Eye (tissue), 1 donor: ENCODE data around the gene STARD3.

Experiments
- DNase-seq: peaks from one replicate; pipeline ENCODE4 v3.0.0-alpha.2; 2015

STARD3 gene

DNA sequence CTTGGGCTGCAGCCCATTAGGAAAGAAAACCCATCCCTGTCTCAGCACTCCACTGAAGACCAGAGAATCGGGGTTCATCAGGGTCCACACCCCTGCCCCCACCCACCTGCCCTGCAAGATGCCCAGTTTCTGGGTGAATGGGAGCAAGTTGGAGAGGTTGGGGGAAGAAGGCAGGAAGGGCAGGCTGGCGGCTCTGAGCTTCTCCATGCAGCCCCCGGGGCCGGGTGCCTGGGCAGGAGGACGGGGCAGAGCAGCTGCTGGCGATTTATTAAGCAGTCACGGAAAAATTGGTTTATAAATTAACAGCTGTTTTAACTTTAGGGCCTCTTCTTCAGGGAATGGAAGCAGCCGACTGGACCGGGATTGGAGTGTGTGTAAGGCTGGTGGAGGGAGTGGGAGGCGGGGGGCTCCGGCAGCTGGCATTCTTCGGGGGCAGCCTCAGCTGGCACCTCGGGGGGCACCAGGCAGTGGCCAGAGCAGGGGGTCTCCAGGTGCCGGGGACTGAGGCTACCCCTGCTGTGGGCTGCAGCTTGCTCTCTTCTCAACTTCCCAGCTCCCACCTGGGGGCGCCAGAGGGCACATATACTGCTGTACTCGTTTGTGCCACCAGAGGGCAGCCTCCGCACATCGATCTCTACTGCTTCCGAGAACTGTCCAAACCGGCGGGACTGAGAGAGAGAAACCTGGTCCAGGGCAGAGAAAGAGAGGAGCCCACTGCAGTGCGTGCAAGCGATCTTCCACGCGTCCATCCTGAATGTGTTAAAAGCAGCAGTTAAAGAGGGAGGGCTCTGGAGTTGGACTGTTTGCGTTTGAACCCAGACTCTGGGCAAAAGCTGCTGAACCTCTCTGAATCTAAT lies 15.2 kb upstream of the STARD3 start:
- DNase-seq = peak; percentile 97

DNA sequence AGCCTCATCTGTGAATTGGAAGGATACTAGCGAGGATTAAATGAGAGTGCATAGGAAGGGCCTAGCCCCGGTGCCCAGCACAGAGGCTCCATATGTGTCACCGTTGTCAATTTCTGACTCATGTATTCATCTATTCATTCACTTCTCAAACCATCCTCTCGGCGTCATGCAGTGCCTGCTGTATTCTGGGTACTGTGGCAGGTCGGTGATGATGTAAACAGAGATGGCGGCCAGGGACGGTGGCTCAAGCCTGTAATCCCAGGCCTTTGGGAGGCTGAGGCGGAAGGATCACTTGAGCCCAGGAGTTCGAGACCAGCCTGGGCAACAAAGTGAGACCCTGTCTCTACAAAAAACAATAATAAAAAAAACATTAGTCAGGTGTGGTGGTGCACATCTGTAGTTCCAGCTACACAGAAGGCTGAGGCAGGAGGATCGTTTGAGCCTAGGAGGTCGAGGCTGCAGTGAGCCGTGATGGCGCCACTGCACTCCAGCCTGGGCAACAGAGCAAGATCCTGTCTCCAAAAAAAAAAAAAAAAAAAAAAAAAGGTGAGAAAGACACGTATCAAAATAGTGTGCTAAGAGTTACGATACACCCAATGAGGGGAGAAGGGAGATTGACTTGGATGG lies 14.5 kb upstream of the STARD3 start:
- no peak for DNase-seq

DNA sequence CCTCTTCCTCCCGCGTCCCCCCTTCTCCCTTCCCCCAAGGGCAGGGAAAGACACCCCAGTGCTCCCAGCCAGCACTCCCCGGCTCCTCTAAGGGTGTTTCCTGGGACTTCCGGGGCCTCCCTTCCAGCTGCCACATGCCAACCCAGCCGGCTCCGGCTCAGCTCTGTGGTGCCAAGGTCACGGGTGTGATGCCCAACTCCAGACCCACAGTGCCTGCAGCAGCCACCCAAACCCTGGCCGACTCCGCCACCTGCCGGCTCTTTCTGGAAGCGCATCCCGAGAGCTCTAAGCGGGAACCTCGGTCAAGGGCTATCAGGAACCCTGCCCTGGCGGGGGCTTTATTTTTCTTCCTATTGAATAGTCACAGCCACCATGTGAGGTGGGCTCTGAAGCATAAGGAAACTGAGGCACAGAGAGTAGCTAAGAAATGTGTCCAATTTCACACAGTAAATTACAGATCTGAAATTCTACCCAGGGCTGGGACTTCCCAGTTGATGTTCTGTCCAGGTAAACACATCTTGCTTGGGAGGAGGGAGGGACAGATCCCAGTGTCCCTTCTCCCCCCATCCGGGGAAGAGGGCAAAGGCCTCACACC lies 13.5 kb upstream of the STARD3 start:
- DNase-seq = peak; percentile 90

DNA sequence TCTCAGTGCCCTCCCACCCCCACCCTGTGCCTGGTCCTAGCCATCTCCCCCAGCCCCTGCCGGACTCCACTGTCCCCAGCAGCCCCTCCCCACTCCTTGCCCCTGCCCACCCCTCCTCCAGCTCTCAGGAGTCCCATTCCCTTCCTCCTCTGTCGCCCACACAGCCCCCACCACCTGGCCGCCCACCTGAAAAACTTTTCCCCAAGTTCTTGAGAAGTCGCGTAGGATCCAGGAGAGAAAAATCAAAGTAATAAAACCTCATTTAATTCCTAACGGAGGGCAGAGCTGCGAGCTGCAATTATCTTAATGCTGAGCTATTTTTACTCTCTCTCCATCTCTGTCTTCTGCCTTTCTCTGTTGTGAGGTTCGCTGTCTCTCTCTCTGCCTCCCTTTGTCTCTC lies 12.6 kb upstream of the STARD3 start:
- DNase-seq = no peak

DNA sequence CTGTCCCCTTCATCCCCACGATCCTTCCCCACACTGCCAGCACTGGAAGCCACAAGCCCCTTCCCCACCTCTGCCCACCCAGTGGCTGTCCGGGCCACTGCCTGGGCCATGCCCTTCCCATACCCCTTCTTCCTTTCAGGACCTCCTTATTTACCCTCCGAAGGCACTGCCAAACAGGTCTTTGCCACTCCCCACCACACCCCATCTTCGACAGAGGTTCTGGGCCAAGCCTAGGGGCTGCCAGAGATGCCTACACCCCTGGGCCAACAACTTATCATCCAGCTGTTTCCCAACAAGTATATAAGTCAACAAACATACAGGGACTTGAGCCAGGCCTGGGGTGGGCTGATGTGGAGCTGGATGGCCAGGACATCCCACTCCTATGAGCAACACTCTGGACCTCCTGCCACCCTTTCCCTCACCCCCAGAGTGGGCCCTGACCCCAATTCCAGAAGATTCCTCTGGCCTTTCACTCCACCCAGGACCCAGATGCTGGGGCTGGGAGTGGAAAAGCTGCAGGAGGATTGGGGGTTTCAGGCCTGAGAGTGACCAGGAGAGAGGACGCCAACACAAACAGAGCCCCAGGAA lies 11.7 kb upstream of the STARD3 start:
- no peak for DNase-seq

GRCh38 chr17:39626171-39627046 lies 10.5 kb upstream of the STARD3 start, which contains the start of gene PPP1R1B:
Gene PPP1R1B, plus strand, starts transcription at chr17:39626952. Its CDS starts 441 bp downstream, at chr17:39627393.
- DNase-seq = peak; percentile 41

- DNase-seq = peak; percentile 28
These were observed 9.8 kb upstream of the STARD3 start for GRCh38 chr17:39627047-39627711.

- peak; percentile 72 for DNase-seq
These were observed 9.0 kb upstream of the STARD3 start for GRCh38 chr17:39627712-39628516.

DNA sequence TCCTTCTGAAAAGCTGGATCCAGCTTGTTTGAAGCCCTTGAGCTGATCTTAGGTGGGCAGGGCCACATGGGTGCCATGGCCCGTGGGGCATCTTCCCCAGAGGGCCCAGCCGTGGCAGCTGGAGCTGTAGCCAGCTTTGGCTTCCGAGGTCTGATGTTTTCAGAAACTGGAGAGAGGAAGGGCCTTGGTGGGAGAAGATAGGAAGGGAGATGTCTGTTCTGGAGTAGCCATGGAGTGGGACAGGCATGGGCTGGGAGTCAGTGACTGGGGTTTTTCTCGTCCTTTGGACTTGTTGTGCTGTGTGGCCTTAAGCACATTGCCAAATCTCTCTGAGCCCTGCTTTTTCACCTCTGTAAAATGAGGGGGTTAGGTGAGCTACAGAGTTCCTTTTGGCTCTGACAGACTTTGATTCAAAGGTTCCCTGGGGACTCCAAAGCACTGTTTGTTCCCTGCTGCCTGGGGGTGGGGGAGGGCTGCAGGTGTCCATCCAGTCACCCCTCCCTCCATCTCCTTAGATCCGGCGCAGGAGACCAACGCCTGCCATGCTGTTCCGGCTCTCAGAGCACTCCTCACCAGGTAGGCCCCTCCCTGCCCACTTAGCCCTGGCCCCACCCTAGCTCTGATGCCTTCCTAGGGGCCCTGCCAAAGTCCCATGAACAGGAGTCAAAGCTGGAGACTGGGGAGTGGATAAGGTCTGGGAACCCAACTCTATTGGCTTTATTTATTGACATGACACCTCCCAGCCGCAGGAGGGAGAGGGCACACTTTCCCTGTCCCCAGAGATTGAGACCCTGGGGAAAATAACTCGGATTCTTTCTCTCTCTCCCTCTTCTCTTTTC lies 8.1 kb upstream of the STARD3 start:
- DNase-seq = no peak

- DNase-seq = no peak
These were observed 7.5 kb upstream of the STARD3 start for GRCh38 chr17:39629494-39629880.

DNA sequence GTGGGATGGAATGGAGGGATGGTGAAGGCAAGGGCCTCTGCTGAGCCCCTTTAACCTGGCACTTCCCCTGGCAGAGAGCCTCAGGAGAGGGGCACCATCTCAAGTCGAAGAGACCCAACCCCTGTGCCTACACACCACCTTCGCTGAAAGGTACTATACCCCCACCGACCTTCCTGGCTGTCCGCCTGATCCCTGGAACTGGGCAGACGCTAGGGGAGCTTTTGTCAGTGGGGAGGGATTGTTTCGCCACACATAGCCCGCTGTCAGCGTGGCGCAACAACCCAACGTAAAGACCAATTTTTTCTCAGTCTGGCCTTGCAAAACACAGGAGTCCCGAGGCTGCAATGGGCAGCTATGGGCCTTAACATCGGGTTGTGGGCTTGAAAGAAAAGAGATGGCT lies 7.0 kb upstream of the STARD3 start:
- no peak for DNase-seq

GRCh38 chr17:39631403-39631802 lies 5.5 kb upstream of the STARD3 start:
- no peak for DNase-seq

- DNase-seq = no peak
These were observed 4.6 kb upstream of the STARD3 start for GRCh38 chr17:39632153-39632941.

GRCh38 chr17:39633570-39634183 lies 3.3 kb upstream of the STARD3 start:
- DNase-seq = no peak

DNA sequence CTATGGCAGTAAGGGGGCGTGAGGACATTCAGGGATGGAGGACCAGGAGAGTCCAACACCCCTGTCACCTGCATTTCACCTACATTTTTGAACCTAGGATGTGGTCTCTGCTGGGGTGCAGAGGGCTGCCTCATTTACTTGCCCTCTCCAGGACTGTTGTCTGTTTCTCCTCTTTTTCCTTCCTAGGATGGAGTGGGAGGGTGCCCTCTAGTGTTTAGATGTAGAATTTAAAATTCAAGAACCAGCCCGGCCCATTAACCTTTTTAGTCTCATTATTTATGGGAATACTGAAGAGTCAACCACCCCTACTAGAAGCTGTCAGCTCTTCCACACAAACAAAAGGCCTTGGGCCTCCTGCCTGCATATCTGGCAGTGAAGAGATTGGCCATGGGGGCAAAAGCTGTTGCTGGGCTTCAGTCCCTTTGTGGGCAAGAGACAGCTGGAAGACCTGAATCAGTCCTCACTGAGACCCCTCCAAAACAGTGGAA lies 2.5 kb upstream of the STARD3 start:
- peak; percentile 78 for DNase-seq

GRCh38 chr17:39635614-39636176 lies 1.2 kb upstream of the STARD3 start:
- no peak for DNase-seq

GRCh38 chr17:39636587-39636926 lies 387 bp upstream of the STARD3 start:
- DNase-seq = no peak

DNA sequence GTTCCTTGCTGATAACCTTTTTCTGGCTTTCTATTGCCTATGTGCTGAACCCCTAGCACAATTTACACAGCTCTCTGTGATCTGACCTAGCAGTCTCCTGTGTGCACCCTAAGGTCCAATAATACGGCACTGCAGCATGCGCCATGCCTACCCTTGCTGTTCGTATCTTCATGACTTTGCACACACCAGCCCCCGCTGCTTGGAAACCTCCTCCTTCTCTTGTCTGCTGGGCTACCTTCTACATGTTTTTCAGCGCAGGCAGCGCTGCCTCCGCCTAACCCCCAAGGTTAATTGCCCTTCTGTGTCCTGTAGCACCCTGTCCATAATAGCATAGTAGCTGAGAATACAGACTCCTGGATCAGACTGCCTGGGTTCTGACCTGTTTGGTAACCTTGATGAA lies 1.4 kb downstream of the STARD3 start:
- DNase-seq = no peak
